ENCODE measurements around the gene TCIRG1.

DNA sequence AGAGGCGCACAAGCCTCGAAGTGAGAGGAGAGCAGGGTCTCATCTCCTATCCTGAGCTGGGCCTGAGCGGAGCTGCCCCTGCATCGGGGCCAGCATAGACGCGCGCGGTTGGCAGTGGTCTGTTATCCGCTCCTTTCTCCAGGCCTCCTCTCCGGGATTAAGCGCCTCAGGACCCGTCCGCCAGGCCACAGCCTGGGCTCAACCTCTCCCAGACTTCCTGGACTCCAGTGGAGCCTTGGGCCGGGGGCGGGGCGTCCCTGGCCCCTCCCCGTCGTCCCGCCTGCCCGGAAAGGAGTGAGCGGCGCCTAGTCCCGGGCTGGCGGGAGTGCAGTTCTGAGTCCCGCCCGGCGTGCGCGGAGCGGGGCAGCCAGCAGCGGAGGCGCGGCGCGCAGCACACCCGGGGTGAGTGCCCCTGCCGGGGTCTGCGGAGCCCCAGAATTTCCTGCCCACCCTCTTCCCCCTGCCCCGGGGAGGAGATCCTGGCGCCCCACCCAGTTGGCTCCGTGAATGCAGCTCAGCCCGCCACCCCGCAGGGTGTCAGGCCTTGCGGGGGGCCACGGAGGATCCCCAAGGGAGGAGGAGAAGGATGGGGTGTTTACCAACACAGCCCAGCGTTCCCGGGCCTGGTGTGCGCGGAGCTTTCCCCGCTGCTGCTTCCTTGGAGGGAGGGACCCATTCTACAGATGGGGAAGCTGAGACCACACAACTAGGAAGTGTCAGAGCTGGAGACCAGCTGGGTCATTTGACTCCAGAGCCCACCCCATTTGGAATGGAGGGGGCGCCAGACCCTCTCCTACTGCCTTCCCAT, at the start of gene TCIRG1:
- TF ChIP-seq, protein P1, sequence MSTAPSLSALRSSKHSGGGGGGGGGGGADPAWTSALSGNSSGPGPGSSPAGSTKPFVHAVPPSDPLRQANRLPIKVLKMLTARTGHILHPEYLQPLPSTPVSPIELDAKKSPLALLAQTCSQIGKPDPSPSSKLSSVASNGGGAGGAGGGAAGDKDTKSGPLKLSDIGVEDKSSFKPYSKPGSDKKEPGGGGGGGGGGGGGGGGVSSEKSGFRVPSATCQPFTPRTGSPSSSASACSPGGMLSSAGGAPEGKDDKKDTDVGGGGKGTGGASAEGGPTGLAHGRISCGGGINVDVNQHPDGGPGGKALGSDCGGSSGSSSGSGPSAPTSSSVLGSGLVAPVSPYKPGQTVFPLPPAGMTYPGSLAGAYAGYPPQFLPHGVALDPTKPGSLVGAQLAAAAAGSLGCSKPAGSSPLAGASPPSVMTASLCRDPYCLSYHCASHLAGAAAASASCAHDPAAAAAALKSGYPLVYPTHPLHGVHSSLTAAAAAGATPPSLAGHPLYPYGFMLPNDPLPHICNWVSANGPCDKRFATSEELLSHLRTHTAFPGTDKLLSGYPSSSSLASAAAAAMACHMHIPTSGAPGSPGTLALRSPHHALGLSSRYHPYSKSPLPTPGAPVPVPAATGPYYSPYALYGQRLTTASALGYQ (CRISPR knock-in tag; IDR thresholded peaks at IDR 0.05): no peak; the same call in 1 of the 2 replicates
- TF ChIP-seq TAF1 (CRISPR knock-in tag; IDR thresholded peaks at IDR 0.05) (peak; percentile 65), PAX8 (CRISPR knock-in tag; IDR thresholded peaks at IDR 0.05; ENCODE audit: borderline replicate concordance) (no peak), TCF7L2 (IDR thresholded peaks at IDR 0.05; ENCODE audit: low read depth, low read length) (no peak), BHLHE40 (IDR thresholded peaks at IDR 0.05; ENCODE audit: low read length) (no peak)

All from HepG2 (cell line).